Calu3 (cell line): ENCODE measurements around the gene GPR39. TPM values are rescaled to one million over a fixed set of nuclear protein-coding genes. Genes with fewer than 3 reads are reported as not detected.
A peak's percentile ranks its signal among the peaks of the same experiment; 100 is the strongest.

Source experiments
- BruUV-seq: library from RNA; stranded (reverse); fragments of 400-500 nt; replicated peaks from 2 replicates; lab custom pipeline; 2021; lab: Mats Ljungman, UMichigan
- CTCF ChIA-PET: fragments of 300-600 bp; sonication (Branson Sonifier 250); formaldehyde crosslinking; loops from one replicate; lab custom pipeline; 2022; ENCODE audit warnings: antibody characterized with exemption; lab: Charles Lee
- DNase-seq: peaks from one replicate; pipeline ENCODE4 v3.0.0; 2022
- H3K27ac Mint-ChIP-seq: one replicate; pipeline ENCODE4 v1.8.0; 2022; ENCODE audit warnings: mixed read lengths; ENCODE audit not compliant: unreplicated experiment
- H3K27me3 Mint-ChIP-seq: one replicate; pipeline ENCODE4 v1.8.0; 2022; ENCODE audit warnings: mixed read lengths; ENCODE audit not compliant: unreplicated experiment
- H3K36me3 Mint-ChIP-seq: one replicate; pipeline ENCODE4 v1.8.0; 2022; ENCODE audit warnings: mild to moderate bottlenecking, moderate library complexity, mixed read lengths; ENCODE audit not compliant: insufficient read depth, unreplicated experiment
- H3K4me1 Mint-ChIP-seq: one replicate; pipeline ENCODE4 v1.8.0; 2022; ENCODE audit warnings: mild to moderate bottlenecking, low read depth, mixed read lengths; ENCODE audit not compliant: unreplicated experiment
- H3K4me3 Mint-ChIP-seq: one replicate; pipeline ENCODE4 v1.8.0; 2022; ENCODE audit warnings: mild to moderate bottlenecking, low read depth, moderate library complexity, mixed read lengths; ENCODE audit not compliant: unreplicated experiment
- H3K9me3 Mint-ChIP-seq: one replicate; pipeline ENCODE4 v1.8.0; 2022; ENCODE audit warnings: low read depth, mixed read lengths; ENCODE audit not compliant: unreplicated experiment
- intact Hi-C: fragments of 100-400 bp; cut with micrococcal nuclease; formaldehyde crosslinking; loops from one replicate; pipeline ENCODE4 v1.10.0; 2022; ENCODE audit not compliant: unreplicated experiment
- total RNA-seq: library from RNA; stranded (reverse); gene quantifications from 2 replicates; pipeline ENCODE4 v1.2.3, GENCODE V29; 2022
- TF ChIP-seq, protein P1 (sequence below): fragments of 200-600 bp; IDR thresholded peaks from one replicate; pipeline ENCODE4 v1.8.0; 2022; ENCODE audit warnings: antibody characterized with exemption; ENCODE audit not compliant: unreplicated experiment

The GPR39 gene
- total RNA-seq, 1 experiment from 2014 or later = 24.9 TPM

DNA sequence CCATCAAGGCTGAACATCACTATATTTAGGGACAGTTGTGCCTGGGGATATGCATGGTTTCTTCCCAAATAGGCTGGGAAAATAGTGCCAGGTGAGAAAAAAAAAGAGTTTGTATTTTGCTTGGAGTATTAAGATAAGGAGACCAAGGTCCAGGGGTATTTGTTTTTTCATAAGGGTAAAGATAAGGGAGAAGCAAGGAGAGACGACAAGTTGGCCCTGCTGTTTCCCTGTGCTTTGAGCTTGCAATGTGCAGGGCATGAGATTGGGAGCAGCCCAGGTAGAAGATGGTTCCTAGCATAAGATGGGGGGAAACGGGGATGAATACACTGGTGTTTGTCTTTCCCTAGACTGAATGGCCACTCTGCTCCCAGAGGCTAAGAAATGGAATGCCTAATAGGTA lies 8.8 kb upstream of the GPR39 start:
- H3K27me3 Mint-ChIP-seq = no peaks in the 10 kb centered on the region
- TF ChIP-seq, protein P1, sequence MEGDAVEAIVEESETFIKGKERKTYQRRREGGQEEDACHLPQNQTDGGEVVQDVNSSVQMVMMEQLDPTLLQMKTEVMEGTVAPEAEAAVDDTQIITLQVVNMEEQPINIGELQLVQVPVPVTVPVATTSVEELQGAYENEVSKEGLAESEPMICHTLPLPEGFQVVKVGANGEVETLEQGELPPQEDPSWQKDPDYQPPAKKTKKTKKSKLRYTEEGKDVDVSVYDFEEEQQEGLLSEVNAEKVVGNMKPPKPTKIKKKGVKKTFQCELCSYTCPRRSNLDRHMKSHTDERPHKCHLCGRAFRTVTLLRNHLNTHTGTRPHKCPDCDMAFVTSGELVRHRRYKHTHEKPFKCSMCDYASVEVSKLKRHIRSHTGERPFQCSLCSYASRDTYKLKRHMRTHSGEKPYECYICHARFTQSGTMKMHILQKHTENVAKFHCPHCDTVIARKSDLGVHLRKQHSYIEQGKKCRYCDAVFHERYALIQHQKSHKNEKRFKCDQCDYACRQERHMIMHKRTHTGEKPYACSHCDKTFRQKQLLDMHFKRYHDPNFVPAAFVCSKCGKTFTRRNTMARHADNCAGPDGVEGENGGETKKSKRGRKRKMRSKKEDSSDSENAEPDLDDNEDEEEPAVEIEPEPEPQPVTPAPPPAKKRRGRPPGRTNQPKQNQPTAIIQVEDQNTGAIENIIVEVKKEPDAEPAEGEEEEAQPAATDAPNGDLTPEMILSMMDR = no peak
- BruUV-seq = no TSS peak
- CTCF ChIA-PET = interaction anchor here (0.5 kb wide), 1 partner anchor 1305 kb away, joined by 3 read pairs; no protein-coding TSS in a partner anchor
- intact Hi-C loops = no loop called here
- no peak for DNase-seq
- H3K4me3 Mint-ChIP-seq = no peak overlapping the region
- peaks cover 8% of the 10 kb centered on the region for H3K4me1 Mint-ChIP-seq
- H3K36me3 Mint-ChIP-seq = no peaks in the 10 kb centered on the region
- no peaks in the 10 kb centered on the region for H3K9me3 Mint-ChIP-seq
- H3K27ac Mint-ChIP-seq = no peak overlapping the region

DNA sequence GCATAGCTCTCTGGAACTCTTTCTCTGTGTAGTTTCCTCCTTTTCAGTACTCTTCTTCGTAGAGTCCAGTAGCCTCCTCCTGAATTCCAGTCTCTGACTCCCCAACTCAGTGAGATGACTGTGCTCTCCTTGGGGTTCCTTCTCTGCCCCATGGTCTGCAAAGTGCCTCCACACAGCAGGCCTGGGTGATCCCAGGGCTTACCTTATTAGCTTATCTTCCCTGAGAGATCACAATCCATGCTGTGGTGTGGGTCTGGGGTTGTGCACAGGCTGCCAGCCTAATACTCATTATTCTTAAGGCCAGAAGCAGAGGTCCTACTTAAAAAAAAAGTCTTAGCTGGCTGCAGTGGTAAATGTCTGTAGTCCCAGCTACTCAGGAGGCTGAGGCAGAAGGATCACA lies 4.6 kb upstream of the GPR39 start:
- Mint-ChIP-seq H3K9me3 (no peaks in the 10 kb centered on the region), H3K36me3 (peaks cover 16% of the 10 kb centered on the region), H3K4me1 (peaks cover 34% of the 10 kb centered on the region), H3K4me3 (no peak overlapping the region), H3K27ac (no peak overlapping the region), H3K27me3 (no peaks in the 10 kb centered on the region)
- intact Hi-C loops = no loop called here
- TF ChIP-seq, protein P1 = no peak
- no TSS peak for BruUV-seq
- DNase-seq = no peak
- CTCF ChIA-PET = interaction anchor here (0.9 kb wide), 1 partner anchor 21 kb away, joined by 4 read pairs; no protein-coding TSS in a partner anchor

DNA sequence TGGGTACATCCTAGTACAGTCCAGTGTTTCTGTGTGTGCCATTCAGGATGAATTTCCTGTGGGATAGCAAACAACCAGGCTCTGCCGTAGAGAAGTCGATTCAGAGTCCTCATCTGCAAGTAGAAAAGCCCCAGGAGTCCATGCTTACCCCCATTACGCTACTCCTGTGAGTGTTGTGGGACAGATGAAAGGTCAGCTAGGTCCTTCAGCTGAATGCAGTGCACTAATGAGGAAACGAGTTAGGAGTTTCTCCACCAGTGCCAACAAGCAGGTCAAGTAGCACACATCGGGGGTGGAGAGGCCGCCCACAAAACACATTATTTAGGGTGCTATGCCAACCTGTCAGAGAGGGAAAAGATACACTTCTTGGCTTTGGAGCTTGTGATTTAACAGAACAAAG lies 2.5 kb upstream of the GPR39 start:
- no TSS peak for BruUV-seq

GRCh38 chr2:132415256-132415914 lies 1.2 kb upstream of the GPR39 start:
- CTCF ChIA-PET = interaction anchor here (1.1 to 3.0 kb wide), 4 partner anchors 8 to 132 kb away, joined by 3 to 13 read pairs (median 6); no protein-coding TSS in a partner anchor
- H3K27ac Mint-ChIP-seq = peak overlapping the region; percentile 62

More for the DNA sequence above, 2.5 kb upstream of the GPR39 start:
- CTCF ChIA-PET = interaction anchor here (0.8 kb wide), 1 partner anchor 16 kb away, joined by 3 read pairs; no protein-coding TSS in a partner anchor
- H3K36me3 Mint-ChIP-seq = peaks cover 36% of the 10 kb centered on the region
- TF ChIP-seq, protein P1 = no peak
- no peak overlapping the region for H3K4me3 Mint-ChIP-seq
- DNase-seq = no peak
- H3K9me3 Mint-ChIP-seq = no peaks in the 10 kb centered on the region
- intact Hi-C loops = no loop called here
- peaks cover 33% of the 10 kb centered on the region for H3K4me1 Mint-ChIP-seq
- no peaks in the 10 kb centered on the region for H3K27me3 Mint-ChIP-seq
- peak overlapping the region; percentile 9 for H3K27ac Mint-ChIP-seq

More at GRCh38 chr2:132415256-132415914, 1.2 kb upstream of the GPR39 start:
- no TSS peak for BruUV-seq
- DNase-seq = no peak
- TF ChIP-seq, protein P1 = no peak
- no peaks in the 10 kb centered on the region for H3K9me3 Mint-ChIP-seq
- H3K4me1 Mint-ChIP-seq = peaks cover 46% of the 10 kb centered on the region
- no peaks in the 10 kb centered on the region for H3K27me3 Mint-ChIP-seq
- H3K4me3 Mint-ChIP-seq = peak overlapping the region; percentile 77
- intact Hi-C loops = loop anchor here (5.0 kb wide), 2 partner anchors 68 to 257 kb away; partner anchors contain the start of gene LYPD1
- peaks cover 48% of the 10 kb centered on the region for H3K36me3 Mint-ChIP-seq
